ENCODE measurements around the gene SGPP1.

GRCh38 chr14:63692310-63693020 lies 35.4 kb downstream of the SGPP1 start:
- TF ChIP-seq CTCF (IDR thresholded peaks at IDR 0.05) (no peak), POLR2A (IDR thresholded peaks at IDR 0.05) (no peak), POLR2AphosphoS5 (IDR thresholded peaks at IDR 0.05; ENCODE audit: insufficient read depth in 1 of 2, low read depth in 1 of 2) (no peak)
